ENCODE data around the gene MYO5B. TPM values are rescaled to one million over a fixed set of nuclear protein-coding genes. Genes with fewer than 3 reads are reported as not detected.

The MYO5B gene
- total and polyA plus RNA-seq, 9 of the 15 experiments (the other 6 are each of a cell fraction or from before 2014, with no cell fraction given), result 0.07 to 0.42 (median 0.28) TPM

DNA sequence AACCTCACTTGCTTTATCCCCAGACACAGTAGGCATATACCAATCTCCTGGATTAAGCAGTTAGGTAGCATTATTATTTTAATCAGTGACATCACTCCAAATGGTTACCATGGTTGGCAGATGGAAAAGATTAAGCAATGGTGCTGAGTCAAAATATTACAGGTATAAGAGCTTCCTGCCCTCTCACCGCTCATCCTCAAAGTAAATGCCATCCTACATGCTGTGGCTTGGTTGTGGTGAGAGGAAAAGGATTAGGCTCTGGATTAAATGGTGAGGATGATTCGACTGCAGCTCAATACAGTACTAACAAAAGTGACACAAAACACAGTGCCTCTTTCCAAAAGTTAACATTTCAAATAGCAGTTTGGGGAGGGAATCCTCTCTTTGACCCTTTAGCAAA is 272.7 kb downstream of the MYO5B start:
- 0% methylated on average over 1 of the region's 2 CpGs for WGBS (ENCODE audit: insufficient coverage, low coverage, missing lambda C conversion rate)
- Histone ChIP-seq H3K4me3 (no peak overlapping the region), H2AFZ (ENCODE audit: low read depth, low read length) (no peak overlapping the region), H3K27me3 (ENCODE audit: control insufficient read depth in 2 of 2, insufficient read depth in 2 of 2, low read length in 2 of 2) (peaks cover 2 to 9% of the 10 kb centered on the region in 2 experiments; a peak in 2 of 5 replicates), H3K9me3 (replicated peaks; ENCODE audit: control insufficient read depth, insufficient read depth, low read depth, low read length) (no peaks in the 10 kb centered on the region), H4K20me1 (replicated peaks; ENCODE audit: control insufficient read depth, insufficient read depth, low read length) (0 out of 2 replicates have a peak, but pooled peaks cover 4% of the 10 kb centered on the region), H3K9ac (ENCODE audit: insufficient read depth in 1 of 2, low read depth in 2 of 2, low read length in 2 of 2) (no peak overlapping the region), H3K36me3 (ENCODE audit: control insufficient read depth, insufficient read depth, low read length) (no peaks in the 10 kb centered on the region), H3K4me2 (ENCODE audit: insufficient read depth, low read length) (no peak overlapping the region), H3K4me1 (replicated peaks in 1 of 2; ENCODE audit: control insufficient read depth in 2 of 2, insufficient read depth in 2 of 2, low read length in 2 of 2) (no peaks in the 10 kb centered on the region), H3K79me2 (ENCODE audit: control insufficient read depth, insufficient read depth, low read length) (no peaks in the 10 kb centered on the region), H3K9me1 (ENCODE audit: control insufficient read depth, insufficient read depth, low read length) (no peaks in the 10 kb centered on the region), H3K27ac (ENCODE audit: extremely low read depth, low read depth, low read length) (no peak overlapping the region)
- in situ Hi-C loops (cut with MboI) (no loop called here), intact Hi-C loops (cut with micrococcal nuclease) (no loop called here)
- ATAC-seq (no peak), DNase-seq (ENCODE audit: extremely low read depth in 1 of 4, low spot score in 3 of 4) (no peak), FAIRE-seq (no peak)
- POLR2A ChIA-PET, result interaction anchor here (0.7 kb wide), 1 partner anchor 270 kb away, joined by 4 read pairs; no protein-coding TSS in a partner anchor
- CTCF ChIA-PET (ENCODE audit: low intra/inter-chr PET ratio), result no interaction called here
- no TSS peak for BruUV-seq (replicated peaks)
- TF ChIP-seq ZNF766 (CRISPR knock-in tag; conservative IDR thresholded peaks at IDR 0.05) (no peak), NCOR1 (IDR thresholded peaks at IDR 0.05) (no peak), ZBTB17 (CRISPR knock-in tag; IDR thresholded peaks at IDR 0.05) (no peak), ZNF551 (CRISPR knock-in tag; IDR thresholded peaks at IDR 0.05) (no peak), NR3C1 (CRISPR knock-in tag; IDR thresholded peaks at IDR 0.05) (no peak), KLF16 (IDR thresholded peaks at IDR 0.05) (no peak), ERF (CRISPR knock-in tag; IDR thresholded peaks at IDR 0.05) (no peak), PRMT5 (CRISPR knock-in tag; IDR thresholded peaks at IDR 0.05) (no peak), ZNF143 (CRISPR knock-in tag; IDR thresholded peaks at IDR 0.05) (no peak), BRF1 (IDR thresholded peaks at IDR 0.05; ENCODE audit: borderline replicate concordance, extremely low read depth, insufficient read length) (no peak), STAG1 (CRISPR knock-in tag; IDR thresholded peaks at IDR 0.05; ENCODE audit: borderline replicate concordance) (no peak), ZC3H8 (IDR thresholded peaks at IDR 0.05) (no peak), CHD4 (IDR thresholded peaks at IDR 0.05; ENCODE audit: insufficient read depth, insufficient replicate concordance, low read depth, low read length, poor library complexity, severe bottlenecking) (no peak), HMGN3 (IDR thresholded peaks at IDR 0.05; ENCODE audit: borderline replicate concordance, extremely low read depth, insufficient read length, low read depth, low read length) (no peak)
- TF ChIP-seq, protein P1, sequence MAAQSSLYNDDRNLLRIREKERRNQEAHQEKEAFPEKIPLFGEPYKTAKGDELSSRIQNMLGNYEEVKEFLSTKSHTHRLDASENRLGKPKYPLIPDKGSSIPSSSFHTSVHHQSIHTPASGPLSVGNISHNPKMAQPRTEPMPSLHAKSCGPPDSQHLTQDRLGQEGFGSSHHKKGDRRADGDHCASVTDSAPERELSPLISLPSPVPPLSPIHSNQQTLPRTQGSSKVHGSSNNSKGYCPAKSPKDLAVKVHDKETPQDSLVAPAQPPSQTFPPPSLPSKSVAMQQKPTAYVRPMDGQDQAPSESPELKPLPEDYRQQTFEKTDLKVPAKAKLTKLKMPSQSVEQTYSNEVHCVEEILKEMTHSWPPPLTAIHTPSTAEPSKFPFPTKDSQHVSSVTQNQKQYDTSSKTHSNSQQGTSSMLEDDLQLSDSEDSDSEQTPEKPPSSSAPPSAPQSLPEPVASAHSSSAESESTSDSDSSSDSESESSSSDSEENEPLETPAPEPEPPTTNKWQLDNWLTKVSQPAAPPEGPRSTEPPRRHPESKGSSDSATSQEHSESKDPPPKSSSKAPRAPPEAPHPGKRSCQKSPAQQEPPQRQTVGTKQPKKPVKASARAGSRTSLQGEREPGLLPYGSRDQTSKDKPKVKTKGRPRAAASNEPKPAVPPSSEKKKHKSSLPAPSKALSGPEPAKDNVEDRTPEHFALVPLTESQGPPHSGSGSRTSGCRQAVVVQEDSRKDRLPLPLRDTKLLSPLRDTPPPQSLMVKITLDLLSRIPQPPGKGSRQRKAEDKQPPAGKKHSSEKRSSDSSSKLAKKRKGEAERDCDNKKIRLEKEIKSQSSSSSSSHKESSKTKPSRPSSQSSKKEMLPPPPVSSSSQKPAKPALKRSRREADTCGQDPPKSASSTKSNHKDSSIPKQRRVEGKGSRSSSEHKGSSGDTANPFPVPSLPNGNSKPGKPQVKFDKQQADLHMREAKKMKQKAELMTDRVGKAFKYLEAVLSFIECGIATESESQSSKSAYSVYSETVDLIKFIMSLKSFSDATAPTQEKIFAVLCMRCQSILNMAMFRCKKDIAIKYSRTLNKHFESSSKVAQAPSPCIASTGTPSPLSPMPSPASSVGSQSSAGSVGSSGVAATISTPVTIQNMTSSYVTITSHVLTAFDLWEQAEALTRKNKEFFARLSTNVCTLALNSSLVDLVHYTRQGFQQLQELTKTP (IDR thresholded peaks at IDR 0.05; ENCODE audit: low read depth in 1 of 2, partially characterized antibody in 2 of 2), result no peak
- TF ChIP-seq, protein P2, sequence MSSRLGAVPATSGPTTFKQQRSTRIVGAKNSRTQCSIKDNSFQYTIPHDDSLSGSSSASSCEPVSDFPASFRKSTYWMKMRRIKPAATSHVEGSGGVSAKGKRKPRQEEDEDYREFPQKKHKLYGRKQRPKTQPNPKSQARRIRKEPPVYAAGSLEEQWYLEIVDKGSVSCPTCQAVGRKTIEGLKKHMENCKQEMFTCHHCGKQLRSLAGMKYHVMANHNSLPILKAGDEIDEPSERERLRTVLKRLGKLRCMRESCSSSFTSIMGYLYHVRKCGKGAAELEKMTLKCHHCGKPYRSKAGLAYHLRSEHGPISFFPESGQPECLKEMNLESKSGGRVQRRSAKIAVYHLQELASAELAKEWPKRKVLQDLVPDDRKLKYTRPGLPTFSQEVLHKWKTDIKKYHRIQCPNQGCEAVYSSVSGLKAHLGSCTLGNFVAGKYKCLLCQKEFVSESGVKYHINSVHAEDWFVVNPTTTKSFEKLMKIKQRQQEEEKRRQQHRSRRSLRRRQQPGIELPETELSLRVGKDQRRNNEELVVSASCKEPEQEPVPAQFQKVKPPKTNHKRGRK (tag; IDR thresholded peaks at IDR 0.05), result no peak
- TF ChIP-seq, protein P3, sequence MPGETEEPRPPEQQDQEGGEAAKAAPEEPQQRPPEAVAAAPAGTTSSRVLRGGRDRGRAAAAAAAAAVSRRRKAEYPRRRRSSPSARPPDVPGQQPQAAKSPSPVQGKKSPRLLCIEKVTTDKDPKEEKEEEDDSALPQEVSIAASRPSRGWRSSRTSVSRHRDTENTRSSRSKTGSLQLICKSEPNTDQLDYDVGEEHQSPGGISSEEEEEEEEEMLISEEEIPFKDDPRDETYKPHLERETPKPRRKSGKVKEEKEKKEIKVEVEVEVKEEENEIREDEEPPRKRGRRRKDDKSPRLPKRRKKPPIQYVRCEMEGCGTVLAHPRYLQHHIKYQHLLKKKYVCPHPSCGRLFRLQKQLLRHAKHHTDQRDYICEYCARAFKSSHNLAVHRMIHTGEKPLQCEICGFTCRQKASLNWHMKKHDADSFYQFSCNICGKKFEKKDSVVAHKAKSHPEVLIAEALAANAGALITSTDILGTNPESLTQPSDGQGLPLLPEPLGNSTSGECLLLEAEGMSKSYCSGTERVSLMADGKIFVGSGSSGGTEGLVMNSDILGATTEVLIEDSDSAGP (CRISPR knock-in tag; IDR thresholded peaks at IDR 0.05), result no peak
